Subcutaneous adipose tissue (tissue), 4 donors: ENCODE data around the gene REEP5. TPM values are rescaled to one million over a fixed set of nuclear protein-coding genes. Genes with fewer than 3 reads are reported as not detected.

Experiments
- total RNA-seq, 4 donors: library from RNA; depleted of rRNA; stranded (reverse); fragments of >200 nt; gene quantifications; one replicate each; pipeline ENCODE4 v1.1.0, GENCODE V29; 2016
- TF ChIP-seq, protein P1 (sequence below): fragments of 450-650 bp; IDR thresholded peaks from one replicate; pipeline ENCODE4 v1.5.1; 2016; ENCODE audit warnings: low read depth, mild to moderate bottlenecking, control low read depth, antibody characterized with exemption, moderate library complexity

The REEP5 gene
- 100 to 1,000 TPM in 2 of 4 donors, 10 to 100 TPM in 2; 71.6 to 152 (median 110) TPM for total RNA-seq

DNA sequence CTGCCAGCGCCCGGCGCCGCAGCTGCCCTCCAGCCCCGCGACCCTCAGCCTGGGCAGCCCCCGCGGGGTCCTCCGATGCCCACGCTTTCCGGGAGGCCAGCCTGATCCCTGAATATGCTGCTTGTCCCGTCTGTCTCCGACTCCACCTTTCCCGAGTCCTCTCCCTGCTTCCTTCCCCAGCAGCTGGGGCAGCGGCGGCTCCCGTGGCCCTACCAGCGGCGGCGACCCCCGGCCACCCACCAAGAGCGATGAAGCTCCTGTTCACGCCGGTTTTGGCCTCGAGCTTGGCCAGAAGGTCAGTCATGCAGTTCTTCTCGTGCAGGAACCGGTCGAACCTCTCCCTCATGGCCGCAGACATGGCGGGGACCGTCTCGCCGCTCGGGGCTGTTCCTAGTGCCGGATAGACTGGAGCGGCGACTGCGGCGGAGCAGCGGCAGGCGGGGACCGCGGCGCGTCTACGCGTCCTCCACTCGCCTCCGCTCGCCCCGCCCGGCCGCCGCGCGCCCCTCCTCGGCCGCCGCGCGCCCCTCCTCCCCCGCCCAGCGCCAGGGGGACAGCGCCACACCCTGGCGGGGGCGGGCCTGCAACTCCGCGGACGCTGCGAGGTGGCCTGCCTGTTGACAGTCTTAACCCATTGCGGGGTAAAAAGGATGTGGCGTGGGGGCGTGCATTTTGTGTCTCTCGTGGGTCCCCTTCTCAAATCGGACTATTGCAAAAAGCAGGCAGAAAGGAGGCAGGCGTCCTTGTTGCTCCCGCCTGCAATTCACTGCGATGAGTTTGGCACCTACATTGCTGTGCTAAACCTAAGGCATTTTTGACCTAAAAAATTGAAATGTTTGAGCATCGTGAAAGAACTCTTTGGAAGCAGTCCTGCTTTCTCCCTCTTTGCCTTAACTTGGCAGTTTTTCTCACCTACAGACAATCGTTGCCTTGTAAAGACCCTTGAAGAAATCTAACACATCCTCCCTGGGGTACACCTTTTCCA, at the start of gene REEP5:
Gene REEP5 (minus strand): TSS at position 395 of the 985 bp plus-strand sequence. CDS start 37 bp downstream, at position 358.
- TF ChIP-seq, protein P1, sequence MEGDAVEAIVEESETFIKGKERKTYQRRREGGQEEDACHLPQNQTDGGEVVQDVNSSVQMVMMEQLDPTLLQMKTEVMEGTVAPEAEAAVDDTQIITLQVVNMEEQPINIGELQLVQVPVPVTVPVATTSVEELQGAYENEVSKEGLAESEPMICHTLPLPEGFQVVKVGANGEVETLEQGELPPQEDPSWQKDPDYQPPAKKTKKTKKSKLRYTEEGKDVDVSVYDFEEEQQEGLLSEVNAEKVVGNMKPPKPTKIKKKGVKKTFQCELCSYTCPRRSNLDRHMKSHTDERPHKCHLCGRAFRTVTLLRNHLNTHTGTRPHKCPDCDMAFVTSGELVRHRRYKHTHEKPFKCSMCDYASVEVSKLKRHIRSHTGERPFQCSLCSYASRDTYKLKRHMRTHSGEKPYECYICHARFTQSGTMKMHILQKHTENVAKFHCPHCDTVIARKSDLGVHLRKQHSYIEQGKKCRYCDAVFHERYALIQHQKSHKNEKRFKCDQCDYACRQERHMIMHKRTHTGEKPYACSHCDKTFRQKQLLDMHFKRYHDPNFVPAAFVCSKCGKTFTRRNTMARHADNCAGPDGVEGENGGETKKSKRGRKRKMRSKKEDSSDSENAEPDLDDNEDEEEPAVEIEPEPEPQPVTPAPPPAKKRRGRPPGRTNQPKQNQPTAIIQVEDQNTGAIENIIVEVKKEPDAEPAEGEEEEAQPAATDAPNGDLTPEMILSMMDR: no peak

DNA sequence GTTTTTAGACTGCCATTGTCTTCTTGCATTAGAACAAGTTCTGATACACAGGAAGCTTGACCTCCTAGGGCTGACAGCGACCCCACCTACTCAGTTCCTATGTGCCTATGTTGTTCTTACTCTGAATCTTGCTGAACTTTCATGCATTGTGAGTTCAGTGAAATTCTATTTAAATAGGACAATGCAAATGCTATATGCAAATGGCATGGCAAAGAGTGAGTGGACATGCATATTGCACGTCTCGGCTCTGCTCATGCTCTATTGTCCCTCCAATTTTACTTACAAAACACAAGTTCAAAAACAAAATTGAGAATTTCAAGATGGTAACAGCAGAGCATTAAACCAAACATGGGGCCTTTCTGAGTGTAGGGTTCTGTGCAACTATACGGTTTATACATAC, 49.2 kb upstream of the REEP5 start:
- TF ChIP-seq, protein P1: no peak

DNA sequence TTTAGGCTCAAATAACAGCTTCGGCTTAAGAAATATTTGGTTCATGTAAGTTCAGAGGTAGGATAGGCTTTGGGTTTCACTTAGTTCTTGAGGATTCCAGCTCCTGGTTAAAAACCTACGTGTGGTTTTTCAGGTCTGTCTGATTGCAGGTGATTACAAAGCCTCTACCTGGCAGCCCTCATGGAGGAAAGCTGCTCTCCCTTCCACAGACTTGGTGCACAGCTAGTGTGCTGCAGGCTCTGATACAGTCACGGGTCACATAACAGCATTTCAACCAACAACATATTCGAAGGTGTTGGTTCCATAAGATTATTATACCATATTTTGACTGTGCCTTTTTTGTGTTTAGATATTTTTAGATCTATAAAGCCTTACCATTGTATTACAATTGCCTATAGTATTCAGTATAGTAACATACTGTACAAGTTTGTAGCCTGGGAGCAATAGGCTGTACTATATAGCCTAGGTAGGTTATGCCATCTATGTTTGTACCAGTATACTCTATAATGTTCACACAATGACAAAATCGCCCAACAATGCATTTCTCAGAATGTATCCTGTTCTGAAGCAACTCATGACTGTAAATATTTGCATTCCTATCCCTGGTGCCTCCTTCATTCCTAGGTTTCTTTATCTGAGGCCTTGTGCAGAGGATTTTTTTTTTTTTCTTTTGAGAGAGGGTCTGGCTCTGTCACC, 46.5 kb upstream of the REEP5 start:
- TF ChIP-seq, protein P1: no peak

DNA sequence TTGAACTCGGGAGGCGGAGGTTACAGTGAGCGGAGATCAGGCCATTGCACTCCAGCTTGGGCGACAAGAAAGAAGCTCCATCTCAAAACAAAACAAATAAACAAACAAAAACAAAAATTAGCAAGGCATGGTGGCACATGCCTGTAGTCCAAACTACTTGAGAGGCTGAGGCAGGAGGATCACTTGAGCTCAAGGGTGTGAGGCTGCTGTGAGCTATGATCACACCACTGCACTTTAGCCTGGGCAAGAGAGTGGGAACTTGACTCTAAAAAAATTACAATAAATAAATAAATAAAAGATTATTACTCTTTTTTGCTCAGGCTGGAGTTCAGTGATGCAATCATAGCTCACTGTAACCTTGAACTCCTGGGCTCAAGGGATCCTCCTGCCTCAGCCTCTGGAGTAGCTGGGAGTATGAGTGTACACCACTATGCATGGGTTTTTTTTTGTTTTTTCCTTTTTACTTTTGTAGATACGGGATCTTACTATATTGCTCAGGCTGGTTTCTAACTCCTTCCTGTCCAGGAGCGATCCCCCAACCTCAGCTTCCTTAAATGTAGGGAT, 45.6 kb upstream of the REEP5 start:
- TF ChIP-seq, protein P1: no peak

DNA sequence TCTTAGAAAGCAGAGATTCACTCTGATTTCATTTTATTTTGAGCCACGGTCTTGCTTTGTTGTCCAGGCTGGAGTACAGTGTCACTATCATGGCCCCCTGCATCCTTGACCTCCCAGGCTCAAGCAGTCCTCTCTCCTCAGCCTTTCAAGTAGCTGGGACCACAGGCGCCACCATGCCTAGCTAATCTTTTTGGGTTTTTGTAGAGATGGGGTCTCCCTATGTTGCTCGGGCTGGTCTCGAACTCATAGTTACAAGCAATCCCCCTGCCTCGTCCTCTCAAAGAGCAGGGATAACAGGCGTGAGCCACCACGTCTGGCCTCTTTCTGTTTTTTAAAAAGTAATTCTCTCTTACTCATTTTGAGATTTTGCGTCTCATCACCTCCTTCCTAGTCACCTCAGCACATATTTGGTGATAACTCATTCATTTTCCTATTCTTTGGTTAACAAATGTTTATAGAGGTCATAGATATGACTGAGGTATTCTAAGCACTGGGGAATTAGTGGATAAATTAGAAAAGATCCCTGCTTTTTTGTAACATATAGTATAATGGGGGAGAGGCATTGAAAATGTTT, 43.8 kb upstream of the REEP5 start:
- TF ChIP-seq, protein P1: no peak

DNA sequence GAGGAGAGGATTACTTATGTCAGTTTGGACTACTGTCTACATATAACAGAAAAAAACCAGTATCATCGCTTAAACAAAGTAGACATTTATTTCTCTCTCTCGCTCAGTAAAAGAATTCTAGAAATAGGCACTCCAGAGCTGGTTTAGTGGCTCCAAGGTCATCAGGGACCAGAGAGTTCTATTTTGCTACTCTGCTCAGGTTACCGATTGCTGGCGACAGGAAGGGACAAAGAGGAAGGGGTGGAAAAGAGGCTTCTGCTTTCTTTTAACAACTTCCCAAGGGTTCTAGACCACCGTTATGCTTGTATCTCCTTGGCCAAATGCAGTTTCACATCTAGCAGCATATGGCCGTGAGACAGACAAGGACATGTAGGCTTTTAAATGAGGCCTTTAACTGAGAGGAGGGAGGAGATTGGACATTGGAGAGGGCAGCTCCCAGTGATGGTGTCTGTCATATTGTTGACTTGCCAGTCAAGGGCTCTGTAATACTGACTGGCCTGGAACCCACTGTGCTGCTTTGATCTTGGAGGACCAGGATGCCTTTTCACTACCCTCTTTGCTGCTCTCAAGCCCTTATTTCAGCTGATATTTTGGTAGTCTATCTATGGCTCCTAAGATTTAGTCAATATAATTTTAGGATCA, 39.0 kb upstream of the REEP5 start:
- TF ChIP-seq, protein P1: no peak
